Measurements from ENCODE around the gene ATF1.

- TF ChIP-seq CTCF (conservative IDR thresholded peaks at IDR 0.05) (no peak), ZFX (IDR thresholded peaks at IDR 0.05) (no peak)
Observed at GRCh38 chr12:50784501-50784900, 20.6 kb downstream of the ATF1 start.

Measured in C4-2B (cell line).